ENCODE data around the gene SND1.

DNA sequence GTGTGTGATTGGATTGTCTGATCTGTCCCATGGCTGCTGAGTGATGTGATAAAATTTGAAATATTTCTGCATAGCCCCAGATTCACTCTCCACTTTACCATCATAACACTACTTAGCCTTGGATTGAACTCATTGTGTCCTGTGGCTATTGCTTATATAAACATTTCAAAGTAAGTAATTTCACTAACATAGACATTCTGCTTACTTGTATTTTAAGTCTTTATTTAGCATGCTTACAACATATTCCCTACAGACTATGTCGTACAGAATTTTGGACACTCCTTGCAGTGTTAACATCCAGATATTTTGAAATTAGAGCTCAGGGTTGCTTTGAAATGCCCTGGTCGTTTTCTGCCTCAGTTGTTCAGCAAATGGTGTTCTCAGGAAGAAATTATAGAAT is 261.7 kb downstream of the SND1 start:
- TF ChIP-seq, protein P1, sequence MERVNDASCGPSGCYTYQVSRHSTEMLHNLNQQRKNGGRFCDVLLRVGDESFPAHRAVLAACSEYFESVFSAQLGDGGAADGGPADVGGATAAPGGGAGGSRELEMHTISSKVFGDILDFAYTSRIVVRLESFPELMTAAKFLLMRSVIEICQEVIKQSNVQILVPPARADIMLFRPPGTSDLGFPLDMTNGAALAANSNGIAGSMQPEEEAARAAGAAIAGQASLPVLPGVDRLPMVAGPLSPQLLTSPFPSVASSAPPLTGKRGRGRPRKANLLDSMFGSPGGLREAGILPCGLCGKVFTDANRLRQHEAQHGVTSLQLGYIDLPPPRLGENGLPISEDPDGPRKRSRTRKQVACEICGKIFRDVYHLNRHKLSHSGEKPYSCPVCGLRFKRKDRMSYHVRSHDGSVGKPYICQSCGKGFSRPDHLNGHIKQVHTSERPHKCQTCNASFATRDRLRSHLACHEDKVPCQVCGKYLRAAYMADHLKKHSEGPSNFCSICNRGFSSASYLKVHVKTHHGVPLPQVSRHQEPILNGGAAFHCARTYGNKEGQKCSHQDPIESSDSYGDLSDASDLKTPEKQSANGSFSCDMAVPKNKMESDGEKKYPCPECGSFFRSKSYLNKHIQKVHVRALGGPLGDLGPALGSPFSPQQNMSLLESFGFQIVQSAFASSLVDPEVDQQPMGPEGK (CRISPR knock-in tag; IDR thresholded peaks at IDR 0.05; ENCODE audit: borderline replicate concordance), result no peak
- TF ChIP-seq ZFP30 (CRISPR knock-in tag; IDR thresholded peaks at IDR 0.05), result no peak
- TF ChIP-seq TOX (CRISPR knock-in tag; IDR thresholded peaks at IDR 0.05; ENCODE audit: borderline replicate concordance), result no peak
- TF ChIP-seq ISL1 (CRISPR knock-in tag; IDR thresholded peaks at IDR 0.05), result no peak
- TF ChIP-seq SNAI2 (CRISPR knock-in tag; IDR thresholded peaks at IDR 0.05), result no peak
- no peak for TF ChIP-seq RARB (CRISPR knock-in tag; IDR thresholded peaks at IDR 0.05)
- TF ChIP-seq, protein P2, sequence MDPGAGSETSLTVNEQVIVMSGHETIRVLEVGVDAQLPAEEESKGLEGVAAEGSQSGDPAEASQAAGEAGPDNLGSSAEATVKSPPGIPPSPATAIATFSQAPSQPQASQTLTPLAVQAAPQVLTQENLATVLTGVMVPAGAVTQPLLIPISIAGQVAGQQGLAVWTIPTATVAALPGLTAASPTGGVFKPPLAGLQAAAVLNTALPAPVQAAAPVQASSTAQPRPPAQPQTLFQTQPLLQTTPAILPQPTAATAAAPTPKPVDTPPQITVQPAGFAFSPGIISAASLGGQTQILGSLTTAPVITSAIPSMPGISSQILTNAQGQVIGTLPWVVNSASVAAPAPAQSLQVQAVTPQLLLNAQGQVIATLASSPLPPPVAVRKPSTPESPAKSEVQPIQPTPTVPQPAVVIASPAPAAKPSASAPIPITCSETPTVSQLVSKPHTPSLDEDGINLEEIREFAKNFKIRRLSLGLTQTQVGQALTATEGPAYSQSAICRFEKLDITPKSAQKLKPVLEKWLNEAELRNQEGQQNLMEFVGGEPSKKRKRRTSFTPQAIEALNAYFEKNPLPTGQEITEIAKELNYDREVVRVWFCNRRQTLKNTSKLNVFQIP (CRISPR knock-in tag; IDR thresholded peaks at IDR 0.05; ENCODE audit: borderline replicate concordance, low read depth), result no peak
- no peak for TF ChIP-seq ZNF565 (CRISPR knock-in tag; conservative IDR thresholded peaks at IDR 0.05; ENCODE audit: low read depth)
- TF ChIP-seq ZC3H10 (CRISPR knock-in tag; IDR thresholded peaks at IDR 0.05), result no peak
